GM21526 (cell line): ENCODE results near the gene RGS10.

Experiments used
- ATAC-seq: cut with Tn5 transposase; IDR thresholded peaks from one replicate; pipeline ENCODE4 v1.9.1; 2021; ENCODE audit warnings: moderate library complexity; ENCODE audit not compliant: unreplicated experiment, low FRiP score

Gene RGS10

GRCh38 chr10:119499677-119500002 is 42.9 kb downstream of the RGS10 start:
- no peak for ATAC-seq

- ATAC-seq: no peak
Measured at GRCh38 chr10:119498889-119499676, 43.4 kb downstream of the RGS10 start.

- no peak for ATAC-seq
Measured at GRCh38 chr10:119497243-119497642, 45.3 kb downstream of the RGS10 start.

- peak; percentile 72 for ATAC-seq
Measured at GRCh38 chr10:119496273-119496672, 46.2 kb downstream of the RGS10 start.

GRCh38 chr10:119495545-119495944 is 47.0 kb downstream of the RGS10 start:
- no peak for ATAC-seq

GRCh38 chr10:119495021-119495505 is 47.5 kb downstream of the RGS10 start:
- no peak for ATAC-seq

GRCh38 chr10:119494236-119495020 is 48.1 kb downstream of the RGS10 start:
- no peak for ATAC-seq

- no peak for ATAC-seq
Measured at GRCh38 chr10:119493155-119493554, 49.4 kb downstream of the RGS10 start.

GRCh38 chr10:119491966-119492757 is 50.4 kb downstream of the RGS10 start:
- no peak for ATAC-seq

GRCh38 chr10:119489991-119490326 is 52.6 kb downstream of the RGS10 start:
- ATAC-seq: no peak

- ATAC-seq: no peak
Measured at GRCh38 chr10:119488675-119489074, 53.8 kb downstream of the RGS10 start.

- no peak for ATAC-seq
Measured at GRCh38 chr10:119483839-119484238, 58.7 kb downstream of the RGS10 start.

- no peak for ATAC-seq
Measured at GRCh38 chr10:119483001-119483400, 59.5 kb downstream of the RGS10 start.

GRCh38 chr10:119481781-119482426 is 60.6 kb downstream of the RGS10 start:
- ATAC-seq: no peak

- ATAC-seq: no peak
Measured at GRCh38 chr10:119480667-119481066, 61.9 kb downstream of the RGS10 start.

GRCh38 chr10:119479532-119479931 is 63.0 kb downstream of the RGS10 start:
- ATAC-seq: no peak

- ATAC-seq: no peak
Measured at GRCh38 chr10:119478811-119479341, 63.6 kb downstream of the RGS10 start.

- ATAC-seq: peak; percentile 74
Measured at GRCh38 chr10:119478111-119478802, 64.3 kb downstream of the RGS10 start.

- ATAC-seq: peak; percentile 43
Measured at GRCh38 chr10:119477444-119477843, 65.1 kb downstream of the RGS10 start.

GRCh38 chr10:119474606-119475005 is 67.9 kb downstream of the RGS10 start:
- ATAC-seq: no peak
